GM19397 (cell line): ENCODE results near the gene CENPS.
A peak's percentile ranks its signal among the peaks of the same experiment; 100 is the strongest.
"Not testable (repeated sequence)": the region's sequence is repeated elsewhere in the genome, so short reads cannot be mapped to it uniquely, and the experiment has no call there.

Source experiments
- ATAC-seq: cut with Tn5 transposase; IDR thresholded peaks from one replicate; pipeline ENCODE4 v1.9.1; 2021; ENCODE audit warnings: mild to moderate bottlenecking, moderate library complexity; ENCODE audit not compliant: unreplicated experiment

Gene CENPS

GRCh38 chr1:10430216-10431069 is at the start of gene CENPS:
CENPS (plus strand) TSS chr1:10430433; CDS start chr1:10430518, 85 bp downstream.
- ATAC-seq, result peak; percentile 79

GRCh38 chr1:10380594-10381275 is 49.5 kb upstream of the CENPS start:
- no peak for ATAC-seq

GRCh38 chr1:10383630-10384029 is 46.6 kb upstream of the CENPS start:
- ATAC-seq, result no peak

- no peak for ATAC-seq
Measured at GRCh38 chr1:10384219-10384618, 46.0 kb upstream of the CENPS start.

- no peak for ATAC-seq
Measured at GRCh38 chr1:10386761-10387676, 43.2 kb upstream of the CENPS start.

GRCh38 chr1:10387677-10388386 is 42.4 kb upstream of the CENPS start:
- ATAC-seq, result no peak

GRCh38 chr1:10388387-10388715 is 41.9 kb upstream of the CENPS start:
- ATAC-seq, result no peak

GRCh38 chr1:10389271-10389973 is 40.8 kb upstream of the CENPS start:
- no peak for ATAC-seq

- no peak for ATAC-seq
Measured at GRCh38 chr1:10396870-10397269, 33.4 kb upstream of the CENPS start.

GRCh38 chr1:10398278-10398733 is 31.9 kb upstream of the CENPS start:
- ATAC-seq, result peak; percentile 24

- ATAC-seq, result peak; percentile 93
Measured at GRCh38 chr1:10398734-10399443, 31.3 kb upstream of the CENPS start, which contains the start of gene PGD. PGD (plus strand) TSS chr1:10399064; CDS start chr1:10399118, 54 bp downstream.

GRCh38 chr1:10399444-10399941 is 30.7 kb upstream of the CENPS start:
- ATAC-seq, result no peak

GRCh38 chr1:10400013-10400412 is 30.2 kb upstream of the CENPS start:
- no peak for ATAC-seq

- no peak for ATAC-seq
Measured at GRCh38 chr1:10401281-10401680, 29.0 kb upstream of the CENPS start.

GRCh38 chr1:10402729-10403274 is 27.4 kb upstream of the CENPS start:
- ATAC-seq, result no peak

- no peak for ATAC-seq
Measured at GRCh38 chr1:10407201-10407600, 23.0 kb upstream of the CENPS start.

GRCh38 chr1:10415211-10415930 is 14.9 kb upstream of the CENPS start:
- ATAC-seq, result no peak

GRCh38 chr1:10415967-10416366 is 14.3 kb upstream of the CENPS start:
- ATAC-seq, result not testable (repeated sequence)
